B cell (primary cell): ENCODE measurements around the gene RPL13A. TPM values are rescaled to one million over a fixed set of nuclear protein-coding genes. Genes with fewer than 3 reads are reported as not detected.

Source experiments
- ATAC-seq: fragments of 200-7000 bp; cut with Tn5 transposase; one replicate; pipeline ENCODE4 v1.10.0; 2021; ENCODE audit warnings: low read depth, mild to moderate bottlenecking, moderate number of reproducible peaks, moderate library complexity
- CTCF ChIA-PET: fragments of 350-600 bp; sonication (Branson Sonifier 250); formaldehyde crosslinking; loops from one replicate; lab custom pipeline; 2021; ENCODE audit warnings: antibody characterized with exemption, inconsistent platforms; lab: Charles Lee
- POLR2A ChIA-PET: fragments of 350-600 bp; sonication (Branson Sonifier 250); formaldehyde crosslinking; loops from one replicate; lab custom pipeline; 2021; ENCODE audit warnings: antibody characterized with exemption; lab: Charles Lee
- DNase-seq: peaks from one replicate; pipeline ENCODE4 v3.0.0; 2013
- H2AFZ ChIP-seq: 2 replicates; pipeline ENCODE4 v1.6.1; 2012; ENCODE audit warnings: mild to moderate bottlenecking, low read depth, low read length; ENCODE audit not compliant: insufficient read depth, poor library complexity, severe bottlenecking
- H3K27ac ChIP-seq, 2 donors: 1 replicate in 1 of 2; 2 replicates in 1 of 2; pipeline ENCODE4 v1.5.1; 2012 to 2013; ENCODE audit warnings: low read length in 2 of 2, mild to moderate bottlenecking in 2 of 2, moderate library complexity in 1 of 2
- H3K27me3 ChIP-seq, 4 experiments: fragments of 200-600 bp in 1 of 4; sonication (generic) in 1 of 4; replicated peaks in 1 of 4; 1 replicate in 2 of 4; 2 replicates in 2 of 4; pipeline versions ENCODE4 v1.6.1 to v1.7.0; 2013 to 2016; ENCODE audit warnings: low read length in 3 of 4, mild to moderate bottlenecking in 2 of 4, mixed read lengths in 1 of 4, moderate library complexity in 1 of 4; ENCODE audit not compliant: insufficient read depth in 4 of 4, control insufficient read depth in 3 of 4; ENCODE audit errors: control extremely low read depth in 1 of 4
- H3K36me3 ChIP-seq, 2 experiments: replicated peaks in 1 of 2; 1 replicate in 1 of 2; 2 replicates in 1 of 2; pipeline versions ENCODE4 v1.6.1 to v1.7.1; 2013; ENCODE audit warnings: low read length in 1 of 2; ENCODE audit not compliant: insufficient read depth in 2 of 2, control insufficient read depth in 1 of 2; ENCODE audit errors: control extremely low read depth in 1 of 2, extremely low read depth in 1 of 2
- H3K4me1 ChIP-seq, 2 donors: fragments of 200-600 bp in 1 of 2; sonication (generic) in 1 of 2; 1 replicate in 1 of 2; 2 replicates in 1 of 2; pipeline versions ENCODE4 v1.5.1 to v1.6.1; 2013 to 2017; ENCODE audit warnings: low read length in 2 of 2; ENCODE audit not compliant: control insufficient read depth in 2 of 2, insufficient read depth in 2 of 2
- H3K4me2 ChIP-seq: replicated peaks from 2 replicates; pipeline ENCODE3; 2012; ENCODE audit warnings: mild to moderate bottlenecking, low read depth, low read length; ENCODE audit not compliant: poor library complexity, severe bottlenecking
- H3K4me3 ChIP-seq, 5 experiments: fragments of 200-600 bp in 1 of 5; sonication (generic) in 1 of 5; 1 replicate in 3 of 5; 2 replicates in 2 of 5; pipeline versions ENCODE4 v1.5.1 to v1.7.0; 2011 to 2016; ENCODE audit warnings: low read length in 4 of 5, mild to moderate bottlenecking in 4 of 5, low read depth in 2 of 5, control low read depth in 1 of 5, moderate library complexity in 1 of 5; ENCODE audit not compliant: insufficient read depth in 1 of 5; ENCODE audit errors: control extremely low read depth in 1 of 5, extremely low read depth in 1 of 5
- H3K79me2 ChIP-seq: fragments of 200-600 bp; sonication (generic); one replicate; pipeline ENCODE4 v1.6.0; 2016; ENCODE audit warnings: low read length; ENCODE audit not compliant: control insufficient read depth, insufficient read depth
- H3K9ac ChIP-seq: fragments of 200-600 bp; sonication (generic); 2 replicates; pipeline ENCODE4 v1.6.1; 2017; ENCODE audit warnings: mild to moderate bottlenecking, low read length, moderate library complexity
- H3K9me3 ChIP-seq, 3 donors: one replicate each; pipeline versions ENCODE4 v1.6.1 to v1.7.1; 2013; ENCODE audit warnings: low read length in 2 of 3; ENCODE audit not compliant: control insufficient read depth in 2 of 3, insufficient read depth in 1 of 3; ENCODE audit errors: control extremely low read depth in 1 of 3
- H4K20me1 ChIP-seq: 2 replicates; pipeline ENCODE4 v1.6.0; 2012; ENCODE audit warnings: mild to moderate bottlenecking, low read length; ENCODE audit not compliant: insufficient read depth, control insufficient read depth, poor library complexity, severe bottlenecking
- H3K27ac Mint-ChIP-seq: one replicate; pipeline ENCODE4 v1.8.0; 2021; ENCODE audit warnings: mixed read lengths
- H3K27me3 Mint-ChIP-seq: one replicate; pipeline ENCODE4 v1.8.0; 2021; ENCODE audit warnings: mixed read lengths
- H3K4me1 Mint-ChIP-seq: one replicate; pipeline ENCODE4 v1.8.0; 2021; ENCODE audit warnings: mixed read lengths
- H3K4me3 Mint-ChIP-seq: one replicate; pipeline ENCODE4 v1.8.0; 2021; ENCODE audit warnings: mixed read lengths
- H3K9me3 Mint-ChIP-seq: one replicate; pipeline ENCODE4 v1.8.0; 2022; ENCODE audit warnings: mixed read lengths; ENCODE audit not compliant: insufficient read depth
- CTCF ChIP-seq: fragments of 200-600 bp; IDR thresholded peaks from one replicate; pipeline ENCODE4 v1.8.0; 2022; ENCODE audit warnings: antibody characterized with exemption, mild to moderate bottlenecking
- EZH2 ChIP-seq: IDR thresholded peaks from 2 replicates; pipeline ENCODE4 v1.6.1; 2012; ENCODE audit warnings: borderline replicate concordance, low read depth, mild to moderate bottlenecking, moderate library complexity, low read length; ENCODE audit not compliant: insufficient read depth, poor library complexity, severe bottlenecking
- WGBS: methylation state at CpG from one replicate; pipeline ENCODE4 v1.1.5; 2013; ENCODE audit warnings: missing lambda C conversion rate; ENCODE audit not compliant: insufficient coverage; 5-methylcytosine and 5-hydroxymethylcytosine counted together
- intact Hi-C: fragments of 100-400 bp; cut with micrococcal nuclease; formaldehyde crosslinking; loops from one replicate; pipeline ENCODE4 v1.10.0; 2022
- polyA plus RNA-seq: library from polyadenylated mRNA; depleted of rRNA; stranded (reverse); fragments of >200 nt; gene quantifications from 2 replicates; pipeline ENCODE4 v1.2.3, GENCODE V29; 2012
- total RNA-seq, 2 donors: library from RNA; stranded (reverse); fragments of 120-200 nt in 1 of 2; gene quantifications; 1 replicate in 1 of 2; 2 replicates in 1 of 2; pipeline versions ENCODE4 v1.2.3 to v1.2.4, GENCODE V29; 2013 to 2022

The RPL13A gene
- total and polyA plus RNA-seq, 2 donors (not counting 1 experiment from before 2014, with no cell fraction given) = 5,457 to 6,298 TPM

GRCh38 chr19:49453013-49453756, 34.2 kb upstream of the RPL13A start, which contains the start of gene ALDH16A1:
ALDH16A1 (plus strand) TSS chr19:49453225; CDS start chr19:49453332, 107 bp downstream.
- H3K4me3 Mint-ChIP-seq = peak within 1 kb of the TSS; percentile 99
- H3K9me3 Mint-ChIP-seq = no peaks in the 10 kb centered on the region
- Histone ChIP-seq H3K36me3 (peaks cover 0 to 29% of the 10 kb centered on the region in 2 experiments), H2AFZ (peak within 1 kb of the TSS; percentile 68), H3K27me3 (no peaks in the 10 kb centered on the region), H3K4me1 (peaks cover 23 to 37% of the 10 kb centered on the region in 2 donors), H4K20me1 (peaks cover 16% of the 10 kb centered on the region), H3K9me3 (peaks cover 0 to 3% (median 0%) of the 10 kb centered on the region in 3 donors), H3K79me2 (peaks cover 74% of the 10 kb centered on the region), H3K4me2 (peak within 1 kb of the TSS; percentile 97), H3K9ac (peak within 1 kb of the TSS; percentile 98), H3K27ac (peak within 1 kb of the TSS; percentile 99), H3K4me3 (peak within 1 kb of the TSS; percentile 87 to 100 (median 99))
- TF ChIP-seq EZH2 = no peak
- TF ChIP-seq CTCF = no peak
- under 1% methylated on average over 66 of the region's 66 CpGs for WGBS
- no peaks in the 10 kb centered on the region for H3K27me3 Mint-ChIP-seq
- peaks cover 48% of the 10 kb centered on the region for H3K4me1 Mint-ChIP-seq
- ChIA-PET POLR2A (interaction anchor here (0.6 to 4.0 kb wide), 15 partner anchors 9 to 313 kb away, joined by 3 to 57 read pairs (median 6); partner anchors contain the start of genes CD37, KASH5, NOSIP and PRMT1), CTCF (interaction anchor here (0.6 to 5.0 kb wide), 13 partner anchors 9 to 245 kb away, joined by 3 to 44 read pairs (median 4); partner anchors contain the start of genes FLT3LG, NOSIP and PRMT1)
- intact Hi-C loops = loop anchor here (1.0 kb wide), 3 partner anchors 16 to 223 kb away; partner anchors contain the start of gene SCAF1
- peak; percentile 80 for ATAC-seq
- peak; percentile 99 for DNase-seq
- peak within 1 kb of the TSS; percentile 100 for H3K27ac Mint-ChIP-seq
